Upper lobe of left lung (tissue), 4 donors: ENCODE results near the gene XYLT1.

Experiments used
- EP300 ChIP-seq, 4 donors: sonication (generic); formaldehyde crosslinking; IDR thresholded peaks; one replicate each; pipeline ENCODE4 v1.5.1; 2017; ENCODE audit warnings: antibody characterized with exemption in 4 of 4, control low read depth in 2 of 4
- POLR2A ChIP-seq, 4 donors: fragments of 450-650 bp; IDR thresholded peaks; one replicate each; pipeline ENCODE4 v1.5.1; 2016 to 2017; ENCODE audit warnings: antibody characterized with exemption in 4 of 4, mild to moderate bottlenecking in 2 of 4
- POLR2AphosphoS5 ChIP-seq, 2 donors: sonication (generic); formaldehyde crosslinking; IDR thresholded peaks; one replicate each; pipeline ENCODE4 v1.5.1; 2017; ENCODE audit warnings: antibody characterized with exemption in 2 of 2
- TF ChIP-seq, protein P1 (sequence below), 6 experiments: fragments of 450-650 bp in 4 of 6; fragments of 200-600 bp in 2 of 6; sonication (generic) in 2 of 6; IDR thresholded peaks; one replicate each; pipeline ENCODE4 v1.5.1; 2016 to 2019; ENCODE audit warnings: antibody characterized with exemption in 6 of 6

DNA sequence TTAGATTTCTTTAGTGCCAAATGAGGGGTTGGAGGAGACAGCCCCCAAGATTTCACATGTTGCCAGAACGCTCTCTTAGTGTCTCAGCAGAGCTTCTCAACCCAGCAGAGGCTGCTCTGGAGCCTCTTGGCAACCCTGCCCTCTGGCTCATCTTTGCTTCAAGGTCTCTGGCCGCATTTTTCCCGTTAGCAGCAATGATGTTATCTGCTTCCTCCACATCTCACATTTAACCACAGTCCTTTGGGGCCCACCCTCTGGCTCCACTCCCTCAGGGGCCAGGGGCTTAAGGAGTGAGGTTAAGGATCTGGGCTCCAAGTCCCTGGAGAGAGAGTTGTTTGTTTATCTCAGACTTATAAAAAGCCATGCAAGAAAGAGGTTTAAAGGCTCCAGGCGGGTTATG, 3.3 kb upstream of the XYLT1 start:
- TF ChIP-seq POLR2AphosphoS5 (IDR thresholded peaks at IDR 0.05) (no peak), POLR2A (IDR thresholded peaks at IDR 0.05) (no peak), EP300 (IDR thresholded peaks at IDR 0.05) (no peak)
- TF ChIP-seq, protein P1, sequence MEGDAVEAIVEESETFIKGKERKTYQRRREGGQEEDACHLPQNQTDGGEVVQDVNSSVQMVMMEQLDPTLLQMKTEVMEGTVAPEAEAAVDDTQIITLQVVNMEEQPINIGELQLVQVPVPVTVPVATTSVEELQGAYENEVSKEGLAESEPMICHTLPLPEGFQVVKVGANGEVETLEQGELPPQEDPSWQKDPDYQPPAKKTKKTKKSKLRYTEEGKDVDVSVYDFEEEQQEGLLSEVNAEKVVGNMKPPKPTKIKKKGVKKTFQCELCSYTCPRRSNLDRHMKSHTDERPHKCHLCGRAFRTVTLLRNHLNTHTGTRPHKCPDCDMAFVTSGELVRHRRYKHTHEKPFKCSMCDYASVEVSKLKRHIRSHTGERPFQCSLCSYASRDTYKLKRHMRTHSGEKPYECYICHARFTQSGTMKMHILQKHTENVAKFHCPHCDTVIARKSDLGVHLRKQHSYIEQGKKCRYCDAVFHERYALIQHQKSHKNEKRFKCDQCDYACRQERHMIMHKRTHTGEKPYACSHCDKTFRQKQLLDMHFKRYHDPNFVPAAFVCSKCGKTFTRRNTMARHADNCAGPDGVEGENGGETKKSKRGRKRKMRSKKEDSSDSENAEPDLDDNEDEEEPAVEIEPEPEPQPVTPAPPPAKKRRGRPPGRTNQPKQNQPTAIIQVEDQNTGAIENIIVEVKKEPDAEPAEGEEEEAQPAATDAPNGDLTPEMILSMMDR (IDR thresholded peaks at IDR 0.05) = no peak
